ENCODE results near the gene TRANK1. TPM values are rescaled to one million over a fixed set of nuclear protein-coding genes. Genes with fewer than 3 reads are reported as not detected.

TRANK1 gene
- total RNA-seq, 1 donor from 2014 or later: 53.0 TPM

DNA sequence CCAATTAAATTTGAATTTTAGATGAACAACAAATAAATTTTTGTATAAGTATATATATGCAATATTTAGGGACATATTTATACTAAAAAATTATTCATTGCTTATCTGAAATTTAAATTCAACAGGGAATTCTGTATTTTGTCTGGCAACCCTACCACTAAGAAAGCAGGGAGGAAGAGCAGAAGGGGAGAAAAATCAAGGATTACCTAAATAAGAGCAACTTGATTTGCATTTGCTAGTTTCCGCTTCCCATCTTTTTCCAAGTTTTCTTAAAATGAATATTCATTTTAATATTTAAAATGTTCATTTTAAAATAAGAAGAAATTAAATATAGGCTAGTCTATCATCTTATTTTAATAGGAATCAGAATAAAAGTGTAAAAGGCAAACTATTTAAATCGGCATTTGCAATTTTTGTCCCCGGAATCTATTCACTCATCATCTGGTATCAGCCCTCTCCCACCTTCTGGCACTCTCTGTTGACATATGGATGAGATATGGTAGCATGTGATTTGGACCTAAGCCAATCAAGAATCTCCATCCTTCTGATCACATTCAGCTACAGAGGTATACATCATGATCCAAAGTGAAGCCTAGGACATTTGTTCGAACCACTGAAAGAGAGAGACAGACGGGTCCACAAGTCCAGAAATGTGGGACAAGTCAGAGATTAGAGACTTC, 82.6 kb downstream of the TRANK1 start:
- intact Hi-C loops (cut with micrococcal nuclease): loop anchor here (10.0 kb wide), 1 partner anchor 897 kb away; no protein-coding TSS in a partner anchor

GRCh38 chr3:36859494-36859893, 85.4 kb downstream of the TRANK1 start:
- intact Hi-C loops (cut with micrococcal nuclease): no loop called here

DNA sequence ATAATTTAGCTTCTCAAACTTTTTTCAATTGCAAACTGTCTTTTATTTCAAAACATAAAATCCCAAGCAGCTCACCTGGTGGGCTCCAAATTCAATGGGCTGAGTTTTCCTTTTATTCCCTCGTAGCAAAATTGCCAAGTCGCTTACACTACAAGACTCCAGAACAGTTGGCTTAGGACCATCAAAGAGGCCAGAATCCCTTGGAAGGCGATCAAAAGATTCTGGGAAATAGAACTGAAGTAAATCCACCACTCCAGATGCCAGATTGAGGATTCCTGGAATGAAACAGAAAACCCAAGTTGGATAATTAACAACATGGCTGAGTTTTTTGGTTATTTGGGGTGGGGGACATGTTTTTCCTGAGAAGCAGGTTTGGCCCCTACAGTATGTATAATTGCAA, 92.8 kb downstream of the TRANK1 start:
- intact Hi-C loops (cut with micrococcal nuclease): no loop called here

- intact Hi-C loops (cut with micrococcal nuclease): no loop called here
Observed at GRCh38 chr3:36850743-36851142, 94.1 kb downstream of the TRANK1 start.

- intact Hi-C loops (cut with micrococcal nuclease): no loop called here
Observed at GRCh38 chr3:36846406-36846805, 98.4 kb downstream of the TRANK1 start.

DNA sequence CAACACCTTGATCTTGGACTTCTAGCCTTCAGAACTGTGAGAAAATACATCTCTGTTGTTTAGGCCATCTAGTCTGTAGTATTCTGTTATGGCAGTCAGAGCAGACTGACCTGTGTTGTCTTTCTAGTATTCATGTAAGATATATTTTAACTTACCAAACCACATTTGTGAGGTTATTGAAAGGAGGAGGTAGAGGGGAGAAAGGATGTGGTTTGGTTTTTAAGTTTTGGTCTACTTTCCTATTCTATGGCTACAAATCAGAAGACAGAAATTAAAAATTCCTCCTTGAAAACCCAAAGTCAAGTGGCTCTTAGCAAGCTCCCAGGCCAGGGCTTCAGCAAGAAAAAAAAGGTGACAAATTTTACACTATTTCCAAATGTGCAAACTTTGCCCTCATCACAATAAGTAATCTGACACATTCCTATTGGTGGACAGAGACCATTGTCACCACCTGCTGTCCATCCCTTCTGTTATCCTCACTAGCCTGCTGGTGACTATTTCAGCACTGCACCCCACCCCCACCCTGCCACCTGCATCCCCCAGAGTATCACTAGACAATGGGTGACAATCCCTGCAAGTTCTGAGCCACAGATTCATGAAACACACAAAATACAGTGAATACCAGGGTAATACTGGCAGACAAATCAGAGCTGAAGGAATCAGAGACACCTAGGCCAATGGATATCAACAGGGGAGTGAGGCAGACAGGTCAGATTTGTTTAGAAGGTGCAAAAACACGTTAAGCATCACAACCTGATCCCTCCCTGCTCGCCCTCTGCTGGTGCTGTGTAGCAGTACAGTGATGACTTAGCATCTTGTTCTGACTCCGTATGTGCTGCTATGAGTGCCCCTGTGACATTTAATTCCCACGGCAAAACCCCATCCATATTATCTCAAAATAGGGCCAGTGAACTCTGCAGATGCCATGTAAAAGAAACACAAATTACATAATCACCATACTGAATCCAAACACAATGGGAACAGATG, 101.5 kb downstream of the TRANK1 start:
- intact Hi-C loops (cut with micrococcal nuclease): loop anchor here (1.0 to 2.0 kb wide), 8 partner anchors 26 to 150 kb away; partner anchors contain the start of genes EPM2AIP1 and MLH1

DNA sequence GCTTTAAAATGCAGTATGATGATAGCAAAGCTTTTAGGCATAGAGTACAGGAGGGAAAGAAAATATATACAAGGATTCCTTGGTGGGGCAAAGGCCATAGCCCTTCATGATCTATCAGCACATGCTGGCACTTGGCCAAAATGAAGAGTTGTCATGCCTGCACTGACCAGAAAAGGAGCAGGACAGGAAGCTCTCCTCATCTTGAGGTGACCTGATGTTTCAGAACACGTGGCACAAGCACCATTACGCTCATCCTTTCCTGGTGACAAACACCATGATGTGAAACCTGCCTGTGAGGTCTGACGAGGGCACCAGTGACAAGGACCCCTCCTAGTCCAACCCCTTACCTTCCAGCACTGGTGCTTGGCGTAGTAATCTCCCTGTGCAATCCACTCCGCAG, 102.6 kb downstream of the TRANK1 start:
- intact Hi-C loops (cut with micrococcal nuclease): loop anchor here (2.0 kb wide), 2 partner anchors 49 to 67 kb away; no protein-coding TSS in a partner anchor

DNA sequence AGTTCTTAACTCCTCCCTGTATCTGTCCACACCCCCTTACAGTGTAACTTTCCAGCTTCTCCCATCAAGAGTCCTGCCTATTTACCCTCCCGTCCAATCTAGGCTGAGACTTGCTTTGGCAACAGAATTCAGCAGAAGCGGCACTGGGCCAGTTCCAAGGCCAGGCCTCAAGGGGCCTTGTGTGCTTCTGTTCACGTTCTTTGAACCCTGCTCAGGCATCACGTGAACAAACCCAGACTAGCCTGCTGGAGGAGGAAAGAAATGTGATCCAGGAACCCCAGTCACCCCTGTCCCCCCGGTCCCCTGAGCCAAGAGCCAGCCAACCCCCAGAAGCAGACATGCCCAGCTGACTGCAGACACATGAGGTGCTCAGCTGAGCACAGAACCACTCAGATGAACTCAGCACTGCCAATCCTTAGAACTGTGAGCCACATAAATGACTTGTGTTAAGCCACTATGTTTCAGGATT, 104.4 kb downstream of the TRANK1 start:
- intact Hi-C loops (cut with micrococcal nuclease): no loop called here

- intact Hi-C loops (cut with micrococcal nuclease): no loop called here
Observed at GRCh38 chr3:36837089-36837488, 107.8 kb downstream of the TRANK1 start.

GRCh38 chr3:36833160-36833814, 111.6 kb downstream of the TRANK1 start:
- intact Hi-C loops (cut with micrococcal nuclease): no loop called here

GRCh38 chr3:36832406-36832805, 112.4 kb downstream of the TRANK1 start:
- intact Hi-C loops (cut with micrococcal nuclease): no loop called here

DNA sequence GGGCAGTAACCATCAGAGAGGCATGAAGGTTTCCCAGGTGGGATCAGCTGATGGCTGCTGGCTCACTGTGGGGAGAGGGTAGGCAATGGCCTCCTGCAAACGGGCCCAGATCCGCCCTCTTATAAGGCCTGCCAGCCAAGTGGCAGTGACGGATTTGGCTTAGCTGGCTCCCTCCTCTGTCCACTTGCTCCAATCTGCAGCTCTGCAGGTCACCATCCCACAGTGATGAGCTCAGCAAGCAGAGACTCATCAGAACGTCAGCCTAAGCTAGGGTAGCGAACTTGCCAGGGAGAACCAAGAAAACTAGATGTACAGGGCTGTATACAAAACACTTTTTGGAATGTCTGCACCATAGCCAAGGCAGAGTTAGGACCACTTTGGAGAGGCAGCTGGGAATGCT, 117.7 kb downstream of the TRANK1 start:
- intact Hi-C loops (cut with micrococcal nuclease): no loop called here

- intact Hi-C loops (cut with micrococcal nuclease): no loop called here
Observed at GRCh38 chr3:36826240-36826639, 118.6 kb downstream of the TRANK1 start.

DNA sequence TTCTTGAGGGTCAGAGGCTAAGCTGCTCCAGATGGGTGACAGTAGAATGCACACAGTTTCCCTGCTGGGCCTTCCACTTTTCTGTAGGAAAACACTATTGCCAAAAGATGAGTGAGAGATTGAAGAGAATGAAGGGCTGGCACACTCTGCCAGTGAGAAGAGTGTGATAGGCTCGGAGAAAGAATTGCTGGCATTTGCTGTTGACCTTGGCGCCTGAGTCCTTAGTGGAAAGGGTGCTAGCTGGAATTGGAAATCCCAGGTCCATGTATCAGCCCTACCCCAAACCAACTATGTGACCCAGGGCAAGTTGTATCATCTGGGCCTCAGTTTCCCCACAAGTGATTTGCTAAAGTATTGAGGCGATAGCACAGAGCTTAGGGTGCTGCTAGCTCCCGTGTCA, 120.4 kb downstream of the TRANK1 start:
- intact Hi-C loops (cut with micrococcal nuclease): no loop called here

DNA sequence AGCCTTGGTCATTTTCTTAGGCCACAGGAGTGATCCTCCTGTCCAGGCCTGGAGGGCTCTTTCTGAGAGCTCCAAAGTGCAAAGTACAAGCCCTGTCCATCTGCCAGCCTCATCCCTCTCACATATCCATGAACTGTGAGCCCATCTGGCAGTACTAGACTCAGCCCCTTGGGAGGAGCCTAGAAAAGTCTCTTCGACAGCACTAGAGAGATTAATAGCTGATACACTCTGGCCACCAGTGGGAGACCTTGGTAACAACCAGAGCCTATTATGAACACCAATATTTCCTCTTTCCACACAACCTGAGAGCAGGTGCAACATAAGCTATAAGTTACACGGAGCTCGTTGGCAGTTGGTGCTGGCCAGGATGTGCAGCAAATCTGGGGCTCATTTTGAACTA, 121.0 kb downstream of the TRANK1 start:
- intact Hi-C loops (cut with micrococcal nuclease): no loop called here

GRCh38 chr3:36820083-36820482, 124.8 kb downstream of the TRANK1 start:
- intact Hi-C loops (cut with micrococcal nuclease): no loop called here

DNA sequence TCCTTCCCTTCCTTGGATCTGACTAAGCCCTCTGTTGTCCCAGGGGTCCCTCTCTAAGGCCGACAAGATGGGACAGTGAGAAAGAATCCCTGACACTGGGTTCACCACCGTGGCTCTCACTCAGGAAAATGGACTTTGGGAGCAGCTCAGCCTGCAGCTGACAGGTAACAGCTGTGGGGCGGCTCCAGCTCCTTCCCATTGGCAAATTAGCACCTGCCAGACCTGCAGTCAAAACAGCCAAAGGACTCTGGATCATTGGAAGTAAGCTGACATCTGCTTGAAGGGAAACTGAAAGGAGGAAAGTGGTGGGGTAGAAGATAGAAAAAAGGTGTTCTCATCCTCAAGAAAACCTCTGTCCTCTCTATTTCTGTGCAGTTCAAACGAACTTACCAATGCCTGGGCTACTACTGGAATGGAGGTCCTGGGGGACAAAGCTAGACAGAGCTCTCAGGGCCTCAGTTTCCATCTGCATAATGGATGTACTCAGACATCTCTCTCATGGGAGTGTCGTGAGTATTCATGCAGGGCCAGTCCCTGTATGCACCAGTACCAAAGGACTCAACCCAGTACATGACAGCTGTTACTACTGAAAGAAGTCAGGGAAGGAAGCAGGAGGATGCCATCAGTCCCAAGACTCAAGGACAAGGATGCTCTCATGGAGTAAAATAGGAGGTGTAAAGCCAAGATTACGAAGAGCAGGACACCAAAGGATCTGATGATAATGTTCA, 126.9 kb downstream of the TRANK1 start:
- intact Hi-C loops (cut with micrococcal nuclease): no loop called here

DNA sequence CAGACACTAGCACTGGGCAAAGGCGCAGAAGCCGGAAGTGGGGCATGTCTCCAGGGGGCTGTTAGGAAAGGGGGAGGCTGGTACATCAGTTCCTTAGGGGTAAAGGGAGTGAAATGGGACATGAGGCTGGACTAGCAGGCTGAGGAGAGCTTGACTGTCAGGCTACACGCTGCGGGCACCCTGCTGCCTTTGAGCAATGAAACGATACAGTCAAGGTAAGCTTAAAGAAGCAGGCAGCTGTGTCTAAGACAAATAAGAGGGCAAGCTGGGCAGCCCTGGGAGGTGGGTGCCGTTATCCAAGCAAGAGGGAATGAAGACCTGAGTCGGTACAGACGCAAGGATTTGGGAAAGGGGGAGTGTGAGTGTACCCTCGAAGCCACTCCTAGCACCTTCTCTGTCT, 129.5 kb downstream of the TRANK1 start:
- intact Hi-C loops (cut with micrococcal nuclease): no loop called here

DNA sequence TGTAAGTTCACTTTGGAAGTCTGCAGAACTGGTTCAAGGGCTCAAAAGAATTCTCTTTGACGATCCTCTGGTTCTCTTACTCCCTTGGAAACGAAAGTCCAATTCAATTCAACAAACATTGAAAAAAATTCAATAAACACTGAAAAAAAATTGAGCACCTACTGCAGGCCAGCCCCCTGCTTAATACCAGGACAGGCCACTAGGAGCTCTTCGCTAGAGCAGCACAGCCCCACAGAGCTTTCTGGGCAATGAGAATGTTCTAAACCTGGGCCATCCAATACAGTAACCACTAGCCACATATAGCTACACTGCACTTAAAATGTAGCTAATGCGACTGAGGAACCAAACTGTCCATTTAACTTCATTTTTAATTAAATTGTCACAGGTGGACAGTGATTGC, 130.1 kb downstream of the TRANK1 start:
- intact Hi-C loops (cut with micrococcal nuclease): no loop called here

DNA sequence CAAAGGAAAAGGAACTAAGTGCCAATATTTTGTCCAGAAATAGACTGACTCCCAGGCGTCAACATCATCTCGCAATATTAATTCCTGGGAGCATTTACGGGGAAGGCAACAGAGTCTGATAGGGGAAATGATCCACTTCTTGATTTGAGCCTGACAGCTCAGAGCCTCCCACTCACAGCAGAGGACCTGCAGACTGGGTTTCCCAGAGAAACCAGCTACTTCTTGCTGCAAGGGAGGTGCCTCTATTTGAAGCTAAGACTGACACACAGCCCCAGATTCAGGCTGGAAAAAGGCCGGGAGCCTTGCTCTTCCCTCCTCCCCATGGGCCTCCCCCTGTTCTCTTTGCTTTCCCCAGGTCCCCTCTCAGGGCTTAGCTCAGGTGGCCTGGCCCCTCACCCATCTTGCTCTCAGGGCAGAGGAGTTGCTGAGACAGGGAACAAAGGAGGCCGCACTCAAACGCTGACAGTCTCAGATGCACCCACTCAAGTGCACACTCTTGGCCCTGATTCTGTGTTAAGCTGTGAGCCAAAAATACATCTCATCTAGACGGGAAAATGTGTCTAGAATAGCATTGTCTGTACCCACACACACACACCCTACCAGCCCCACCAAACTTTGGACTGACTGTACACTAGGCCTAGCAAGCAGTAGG, 130.7 kb downstream of the TRANK1 start:
- intact Hi-C loops (cut with micrococcal nuclease): no loop called here

Measured in T-helper 1 cell treated with Interleukin-12 subunit alpha and Interleukin-12 subunit beta and Interleukin-4 antibody, amounts not matched to agents 30 ng/mL and 1 ng/mL, for 36 hours (primary cell).